Thyroid gland (tissue), 4 donors: ENCODE measurements around the gene NPRL2. TPM values are rescaled to one million over a fixed set of nuclear protein-coding genes. Genes with fewer than 3 reads are reported as not detected.

Experiments
- DNase-seq, 2 donors: peaks; one replicate each; pipeline ENCODE4 v3.0.0-alpha.2; 2019
- H3K27ac ChIP-seq, 3 donors: fragments of 200-600 bp; sonication (generic); 1 replicate in 2 of 3; 2 replicates in 1 of 3; pipeline ENCODE4 v1.5.1; 2016 to 2019; ENCODE audit warnings: mild to moderate bottlenecking in 1 of 3, moderate library complexity in 1 of 3
- H3K27me3 ChIP-seq: fragments of 200-600 bp; sonication (generic); one replicate; pipeline ENCODE4 v1.5.1; 2019
- H3K36me3 ChIP-seq, 2 donors: fragments of 200-600 bp; sonication (generic); one replicate each; pipeline ENCODE4 v1.5.1; 2016 to 2019
- H3K4me1 ChIP-seq, 2 donors: fragments of 200-600 bp; sonication (generic); one replicate each; pipeline ENCODE4 v1.5.1; 2017 to 2019
- H3K4me3 ChIP-seq, 3 donors: fragments of 200-600 bp; sonication (generic); replicated peaks in 1 of 3; 1 replicate in 2 of 3; 2 replicates in 1 of 3; pipeline ENCODE4 v1.5.1; 2016; ENCODE audit warnings: mild to moderate bottlenecking in 1 of 3
- H3K9me3 ChIP-seq: fragments of 200-600 bp; sonication (generic); one replicate; pipeline ENCODE4 v1.5.1; 2017
- CTCF ChIP-seq, 6 experiments: fragments of 200-600 bp in 3 of 6; fragments of 450-650 bp in 3 of 6; sonication (generic) in 3 of 6; IDR thresholded peaks; one replicate each; pipeline ENCODE4 v1.5.1; 2016 to 2019; ENCODE audit warnings: antibody characterized with exemption in 6 of 6, mild to moderate bottlenecking in 2 of 6, inconsistent platforms in 1 of 6, moderate library complexity in 1 of 6
- POLR2A ChIP-seq, 2 donors: fragments of 450-650 bp; IDR thresholded peaks; one replicate each; pipeline ENCODE4 v1.6.1; 2017; ENCODE audit warnings: antibody characterized with exemption in 2 of 2, mild to moderate bottlenecking in 2 of 2, moderate library complexity in 1 of 2
- WGBS, 2 donors: methylation state at CpG; one replicate each; pipeline ENCODE4 v1.1.5; 2017; 5-methylcytosine and 5-hydroxymethylcytosine counted together
- intact Hi-C: fragments of 100-400 bp; cut with DNase I; formaldehyde crosslinking; loops from one replicate; pipeline ENCODE4 v1.15.1; 2023
- total RNA-seq, 4 donors: library from RNA; depleted of rRNA; stranded (reverse); fragments of >200 nt; gene quantifications; one replicate each; pipeline ENCODE4 v1.2.3, GENCODE V29; 2016

NPRL2 gene
- total RNA-seq, 4 donors from 2014 or later, result 13.4 to 30.6 (median 24.7) TPM

DNA sequence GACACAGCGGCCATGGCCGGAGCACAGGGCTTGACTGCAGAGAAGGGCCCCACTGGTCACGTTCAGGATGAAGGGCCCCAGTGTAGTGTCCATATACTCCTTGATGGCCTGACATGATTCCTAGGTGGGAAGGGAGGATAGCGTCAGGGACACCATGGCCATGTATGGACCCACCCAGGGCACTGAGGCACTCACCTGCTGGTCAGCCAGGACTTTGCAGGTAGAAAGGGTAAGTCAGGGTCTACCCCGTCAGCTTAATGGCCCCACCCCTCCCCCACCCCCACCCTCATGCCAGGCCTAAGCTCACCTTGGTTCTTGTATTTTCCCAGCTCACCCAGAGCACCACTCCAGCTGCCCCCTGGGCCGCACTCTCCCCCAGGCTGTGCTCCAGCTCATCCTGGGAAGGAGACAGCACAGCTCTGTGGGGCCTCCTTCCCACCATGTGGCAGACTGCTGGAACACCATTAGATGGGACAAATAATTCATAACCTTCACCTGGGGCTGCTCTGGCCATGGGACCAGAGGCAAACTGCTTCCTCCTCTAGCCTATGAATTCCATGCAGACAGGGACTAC lies 49.8 kb downstream of the NPRL2 start:
- intact Hi-C loops, result no loop called here
- no peaks in the 10 kb centered on the region for H3K27me3 ChIP-seq
- no peaks in the 10 kb centered on the region for H3K9me3 ChIP-seq
- peaks cover 22 to 35% of the 10 kb centered on the region in 2 donors for H3K4me1 ChIP-seq
- DNase-seq, result no peak
- no peak for TF ChIP-seq CTCF (IDR thresholded peaks at IDR 0.05)
- H3K4me3 ChIP-seq, result no peak overlapping the region
- no peaks in the 10 kb centered on the region for H3K36me3 ChIP-seq
- peak overlapping the region; percentile 48 to 88 (median 77) for H3K27ac ChIP-seq
- whole genome bisulfite sequencing, 2 donors, result 90 to 92% methylated on average over 6 of the region's 6 CpGs

DNA sequence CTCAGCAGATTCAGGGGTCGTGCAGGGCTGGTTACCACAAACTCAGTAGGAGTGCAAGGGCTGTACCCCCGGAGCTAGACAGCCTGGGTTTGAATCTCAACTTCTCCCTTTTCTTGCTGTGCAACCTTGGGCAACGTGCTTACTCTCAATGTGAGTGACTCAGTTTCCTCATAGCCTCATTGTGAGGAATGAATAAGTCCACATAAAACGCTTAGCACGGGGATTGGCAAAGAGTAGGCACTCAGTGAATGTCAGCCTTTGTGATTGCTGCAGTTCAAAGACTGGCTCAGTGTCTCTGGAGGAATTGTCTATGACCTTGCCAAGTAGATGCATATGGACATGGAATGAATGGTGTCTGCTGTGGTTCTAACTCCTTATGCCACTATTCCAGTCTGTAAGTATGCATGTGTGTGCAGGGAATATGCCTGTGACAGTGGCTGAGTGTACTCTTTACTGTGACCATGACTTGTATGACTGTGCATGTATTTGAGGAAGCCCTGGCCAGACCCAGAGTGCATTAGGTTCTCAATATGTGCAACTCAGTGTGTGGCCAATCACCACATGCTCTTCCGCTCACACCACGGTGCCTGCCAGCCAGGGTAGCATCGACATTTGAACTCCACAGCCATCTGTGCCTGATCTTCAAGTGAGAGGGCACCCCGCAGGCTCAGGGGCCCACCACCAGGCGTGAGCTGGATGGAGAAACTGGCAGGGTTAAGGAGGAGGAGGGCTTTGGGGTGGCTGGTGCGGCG lies 50.5 kb downstream of the NPRL2 start:
- Histone ChIP-seq H3K4me1 (peaks cover 22 to 35% of the 10 kb centered on the region in 2 donors), H3K4me3 (peak overlapping the region in 2 of 3 donors; percentile 8 to 57), H3K36me3 (no peaks in the 10 kb centered on the region), H3K27ac (peak overlapping the region; percentile 48 to 88 (median 77)), H3K27me3 (no peaks in the 10 kb centered on the region), H3K9me3 (no peaks in the 10 kb centered on the region)
- WGBS, 2 donors, result 52 to 65% methylated on average over 12 of the region's 12 CpGs
- DNase-seq, result no peak
- no peak for TF ChIP-seq POLR2A (IDR thresholded peaks at IDR 0.05)
- TF ChIP-seq CTCF (IDR thresholded peaks at IDR 0.05), result no peak
- intact Hi-C loops, result no loop called here

DNA sequence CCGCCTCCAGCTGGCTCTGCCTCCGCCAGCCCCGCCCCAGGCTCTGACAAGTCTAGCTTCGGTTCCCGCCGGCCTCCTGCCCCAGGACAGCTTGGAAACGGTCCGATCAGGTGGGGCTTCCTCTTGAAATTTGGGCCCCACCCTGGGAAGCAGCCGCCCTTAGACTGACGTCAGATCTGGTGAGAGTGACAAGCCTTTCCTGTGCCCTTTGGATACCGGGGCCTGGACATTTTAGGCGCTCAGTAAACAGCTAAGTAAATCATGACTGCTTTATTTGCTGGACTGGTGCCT lies 51.0 kb downstream of the NPRL2 start:
- Histone ChIP-seq H3K27me3 (no peaks in the 10 kb centered on the region), H3K36me3 (no peaks in the 10 kb centered on the region), H3K4me3 (peak overlapping the region in 2 of 3 donors; percentile 8 to 57), H3K27ac (peak overlapping the region; percentile 48 to 88 (median 77)), H3K4me1 (peaks cover 22 to 35% of the 10 kb centered on the region in 2 donors), H3K9me3 (no peaks in the 10 kb centered on the region)
- TF ChIP-seq POLR2A (IDR thresholded peaks at IDR 0.05), result no peak
- intact Hi-C loops, result no loop called here
- DNase-seq, result no peak
- WGBS, 2 donors, result 2 to 3% methylated on average over 9 to 12 of the region's 12 CpGs

- Histone ChIP-seq H3K36me3 (no peaks in the 10 kb centered on the region), H3K9me3 (no peaks in the 10 kb centered on the region), H3K4me1 (peaks cover 22 to 35% of the 10 kb centered on the region in 2 donors), H3K4me3 (peak within 1 kb of the TSS; percentile 32 to 68 (median 57)), H3K27me3 (no peaks in the 10 kb centered on the region), H3K27ac (peak within 1 kb of the TSS; percentile 65 to 88 (median 88))
- intact Hi-C loops, result no loop called here
- DNase-seq, result peak; percentile 99
- WGBS, 2 donors, result 0 to 1% methylated on average over 21 to 34 of the region's 61 CpGs
- TF ChIP-seq CTCF (IDR thresholded peaks at IDR 0.05), result peak in 5 of 6 experiments; percentile 14 to 49 (median 43)
- peak; percentile 59 to 93 for TF ChIP-seq POLR2A (IDR thresholded peaks at IDR 0.05)
Measured at GRCh38 chr3:50298836-50299637, 51.5 kb downstream of the NPRL2 start, which contains the start of the genes HYAL3 and NAA80. Gene HYAL3 (minus strand): TSS chr3:50299405. CDS start chr3:50295602, 3,803 bp downstream. Gene NAA80 (minus strand): TSS chr3:50299405. CDS start chr3:50297463, 1,942 bp downstream.

- H3K36me3 ChIP-seq, result no peaks in the 10 kb centered on the region
- H3K27me3 ChIP-seq, result no peaks in the 10 kb centered on the region
- no peaks in the 10 kb centered on the region for H3K9me3 ChIP-seq
- peak overlapping the region; percentile 65 to 88 (median 84) for H3K27ac ChIP-seq
- WGBS, 2 donors, result 55 to 67% methylated on average over 6 to 9 of the region's 9 CpGs
- no peak for DNase-seq
- intact Hi-C loops, result no loop called here
- peak overlapping the region in 2 of 3 donors; percentile 12 to 68 for H3K4me3 ChIP-seq
- peaks cover 19 to 31% of the 10 kb centered on the region in 2 donors for H3K4me1 ChIP-seq
- TF ChIP-seq POLR2A (IDR thresholded peaks at IDR 0.05) (no peak), CTCF (IDR thresholded peaks at IDR 0.05) (no peak)
Measured at GRCh38 chr3:50297896-50298725, 52.5 kb downstream of the NPRL2 start.
